Activated CD8-positive, alpha-beta memory T cell treated with anti-CD3 and anti-CD28 coated beads, Interleukin-2, amount 50 U/mL, for 48 hours (primary cell): ENCODE measurements around the gene NUTM2G.
"Not testable (repeated sequence)": the region's sequence is repeated elsewhere in the genome, so short reads cannot be mapped to it uniquely, and the experiment has no call there.

Experiments
- DNase-seq: peaks from one replicate; pipeline ENCODE4 v3.0.0-alpha.2; 2020

The NUTM2G gene

GRCh38 chr9:96950539-96950938, 21.9 kb downstream of the NUTM2G start:
- DNase-seq = not testable (repeated sequence)

- DNase-seq = not testable (repeated sequence)
Measured at GRCh38 chr9:96967591-96967990, 38.9 kb downstream of the NUTM2G start.

GRCh38 chr9:96972552-96972951, 43.9 kb downstream of the NUTM2G start:
- not testable (repeated sequence) for DNase-seq

- not testable (repeated sequence) for DNase-seq
Measured at GRCh38 chr9:96974037-96974436, 45.4 kb downstream of the NUTM2G start.

- not testable (repeated sequence) for DNase-seq
Measured at GRCh38 chr9:96983496-96984122, 55.0 kb downstream of the NUTM2G start.

- DNase-seq = not testable (repeated sequence)
Measured at GRCh38 chr9:96984139-96984538, 55.5 kb downstream of the NUTM2G start.

- not testable (repeated sequence) for DNase-seq
Measured at GRCh38 chr9:96984887-96985286, 56.2 kb downstream of the NUTM2G start.
